Head of caudate nucleus (tissue), 42 donors: Measurements from ENCODE around the gene TAGLN.
"Not testable (repeated sequence)": the region's sequence is repeated elsewhere in the genome, so short reads cannot be mapped to it uniquely, and the experiment has no call there.

ENCODE experiments used
- DNase-seq, 42 donors: peaks; one replicate each; pipeline versions ENCODE4 v3.0.0 to v3.0.0-alpha.2; 2020 to 2021; ENCODE audit warnings: mixed read lengths in 7 of 42
- intact Hi-C: fragments of 100-400 bp; cut with DNase I; formaldehyde crosslinking; loops from one replicate; pipeline ENCODE4 v1.15.0; 2022

Gene TAGLN

GRCh38 chr11:117179048-117179999 is 19.8 kb upstream of the TAGLN start:
- peak in 33 of 42 donors; percentile 18 to 70 (median 43) for DNase-seq
- intact Hi-C loops, result loop anchor here (2.0 kb wide), 1 partner anchor 35 kb away; the partner anchor contains the start of gene PAFAH1B2

- intact Hi-C loops, result loop anchor here (2.0 kb wide), 1 partner anchor 47 kb away; no protein-coding TSS in a partner anchor
Observed at GRCh38 chr11:117180020-117180419, 19.1 kb upstream of the TAGLN start.

GRCh38 chr11:117180661-117181585 is 18.2 kb upstream of the TAGLN start:
- DNase-seq, result peak; percentile 67 to 93 (median 84)
- intact Hi-C loops, result loop anchor here (2.0 kb wide), 1 partner anchor 46 kb away; no protein-coding TSS in a partner anchor

More at GRCh38 chr11:117180020-117180419, 19.1 kb upstream of the TAGLN start:
- DNase-seq, result peak in 6 of 42 donors; percentile 9 to 33 (median 15)

- peak in 10 of 42 donors; percentile 2 to 26 (median 13) for DNase-seq
- intact Hi-C loops, result loop anchor here (2.0 kb wide), 1 partner anchor 45 kb away; no protein-coding TSS in a partner anchor
Observed at GRCh38 chr11:117181586-117182550, 17.3 kb upstream of the TAGLN start.

GRCh38 chr11:117182551-117182935 is 16.6 kb upstream of the TAGLN start:
- intact Hi-C loops, result no loop called here
- peak in 8 of 42 donors; percentile 0 to 22 (median 7) for DNase-seq

- DNase-seq, result peak in 9 of 42 donors; percentile 1 to 27 (median 2)
- intact Hi-C loops, result not testable (repeated sequence)
Observed at GRCh38 chr11:117183178-117183577, 16.0 kb upstream of the TAGLN start.

- DNase-seq, result peak in 12 of 42 donors; percentile 1 to 23 (median 8)
- intact Hi-C loops, result no loop called here
Observed at GRCh38 chr11:117183724-117184349, 15.3 kb upstream of the TAGLN start.

- intact Hi-C loops, result no loop called here
- DNase-seq, result peak in 10 of 42 donors; percentile 1 to 38 (median 8)
Observed at GRCh38 chr11:117185736-117186430, 13.3 kb upstream of the TAGLN start.

- DNase-seq, result peak in 2 of 42 donors; percentile 2 to 7
- intact Hi-C loops, result no loop called here
Observed at GRCh38 chr11:117186431-117186761, 12.8 kb upstream of the TAGLN start.

GRCh38 chr11:117187007-117187406 is 12.2 kb upstream of the TAGLN start:
- intact Hi-C loops, result no loop called here
- peak in 5 of 42 donors; percentile 2 to 13 (median 7) for DNase-seq

GRCh38 chr11:117187428-117187798 is 11.8 kb upstream of the TAGLN start:
- peak in 9 of 42 donors; percentile 6 to 30 (median 12) for DNase-seq

GRCh38 chr11:117187799-117188481 is 11.2 kb upstream of the TAGLN start:
- peak in 8 of 42 donors; percentile 3 to 30 (median 6) for DNase-seq
- intact Hi-C loops, result no loop called here

More at GRCh38 chr11:117187428-117187798, 11.8 kb upstream of the TAGLN start:
- intact Hi-C loops, result no loop called here

- DNase-seq, result peak in 8 of 42 donors; percentile 1 to 36 (median 14)
- intact Hi-C loops, result no loop called here
Observed at GRCh38 chr11:117188620-117189081, 10.5 kb upstream of the TAGLN start.

GRCh38 chr11:117189191-117189940 is 9.8 kb upstream of the TAGLN start:
- intact Hi-C loops, result no loop called here
- peak in 8 of 42 donors; percentile 11 to 39 (median 27) for DNase-seq

GRCh38 chr11:117189941-117190544 is 9.1 kb upstream of the TAGLN start:
- intact Hi-C loops, result no loop called here
- DNase-seq, result peak in 6 of 42 donors; percentile 2 to 22 (median 12)
